IMR-90 (cell line): ENCODE results near the gene SIK3. TPM values are rescaled to one million over a fixed set of nuclear protein-coding genes. Genes with fewer than 3 reads are reported as not detected.
A peak's percentile ranks its signal among the peaks of the same experiment; 100 is the strongest.

Experiments
- ATAC-seq: fragments of 200-7000 bp; cut with Tn5 transposase; 2 replicates; pipeline ENCODE4 v1.9.1; 2020; ENCODE audit warnings: low read depth, mild to moderate bottlenecking, moderate library complexity
- BruUV-seq: library from RNA; stranded (reverse); fragments of 400-500 nt; replicated peaks from 2 replicates; lab custom pipeline; 2021; lab: Mats Ljungman, UMichigan
- CTCF ChIA-PET: fragments of 300-600 bp; formaldehyde crosslinking; extraction: SDS; loops from one replicate; lab custom pipeline; 2021; ENCODE audit warnings: antibody characterized with exemption; lab: Yijun Ruan, JAX
- POLR2A ChIA-PET: fragments of 300-600 bp; sonication (Branson Sonifier 250); formaldehyde crosslinking; loops from one replicate; lab custom pipeline; 2022; ENCODE audit warnings: antibody characterized with exemption; ENCODE audit not compliant: unreplicated experiment; lab: Charles Lee
- DNase-seq: peaks from one replicate; pipeline ENCODE4 v3.0.0; 2013
- H2AFZ ChIP-seq: replicated peaks from 2 replicates; pipeline ENCODE3; 2013; ENCODE audit warnings: low read length, mild to moderate bottlenecking; ENCODE audit not compliant: poor library complexity
- H2AK5ac ChIP-seq: 2 replicates; pipeline ENCODE4 v1.6.1; 2013; ENCODE audit warnings: low read depth, low read length, inconsistent platforms
- H2AK9ac ChIP-seq: replicated peaks from 2 replicates; pipeline ENCODE3; 2013; ENCODE audit warnings: mild to moderate bottlenecking, low read depth, low read length, moderate library complexity; ENCODE audit not compliant: poor library complexity
- H2BK120ac ChIP-seq: 2 replicates; pipeline ENCODE4 v1.6.1; 2013; ENCODE audit warnings: low read depth, low read length, inconsistent platforms
- H2BK15ac ChIP-seq: 3 replicates; pipeline ENCODE4 v1.6.1; 2013; ENCODE audit warnings: low read depth, low read length, inconsistent platforms
- H2BK20ac ChIP-seq: 2 replicates; pipeline ENCODE4 v1.6.1; 2013; ENCODE audit warnings: low read depth, mild to moderate bottlenecking, inconsistent platforms, low read length, moderate library complexity
- H2BK5ac ChIP-seq: 2 replicates; pipeline ENCODE4 v1.6.1; 2013; ENCODE audit warnings: mild to moderate bottlenecking, low read depth, low read length, inconsistent platforms; ENCODE audit not compliant: poor library complexity, severe bottlenecking
- H3K14ac ChIP-seq: replicated peaks from 2 replicates; pipeline ENCODE4 v1.6.1; 2013; ENCODE audit warnings: low read depth, low read length, inconsistent platforms
- H3K18ac ChIP-seq: 2 replicates; pipeline ENCODE4 v1.6.1; 2013; ENCODE audit warnings: low read depth, low read length, control low read depth
- H3K23ac ChIP-seq: 2 replicates; pipeline ENCODE4 v1.6.1; 2013; ENCODE audit warnings: low read depth, low read length, inconsistent platforms
- H3K27ac ChIP-seq: 2 replicates; pipeline ENCODE4 v1.5.1; 2013; ENCODE audit warnings: mild to moderate bottlenecking, control low read depth, low read length; ENCODE audit not compliant: insufficient read depth
- H3K27me3 ChIP-seq: 2 replicates; pipeline ENCODE4 v1.6.1; 2013; ENCODE audit warnings: low read length; ENCODE audit not compliant: control insufficient read depth, insufficient read depth
- H3K36me3 ChIP-seq: 2 replicates; pipeline ENCODE4 v1.6.1; 2013; ENCODE audit warnings: low read length, mixed read lengths; ENCODE audit not compliant: control insufficient read depth, insufficient read depth
- H3K4ac ChIP-seq: 2 replicates; pipeline ENCODE4 v1.6.1; 2013; ENCODE audit warnings: low read depth, low read length, inconsistent platforms
- H3K4me1 ChIP-seq: 2 replicates; pipeline ENCODE4 v1.6.1; 2013; ENCODE audit warnings: low read length, mixed read lengths; ENCODE audit not compliant: control insufficient read depth, insufficient read depth
- H3K4me2 ChIP-seq: 2 replicates; pipeline ENCODE4 v1.6.1; 2013; ENCODE audit warnings: low read depth, mild to moderate bottlenecking, control low read depth, low read length, moderate library complexity
- H3K4me3 ChIP-seq: 2 replicates; pipeline ENCODE4 v1.5.1; 2013; ENCODE audit warnings: low read depth, mild to moderate bottlenecking, control low read depth, low read length, moderate library complexity; ENCODE audit not compliant: insufficient read depth
- H3K56ac ChIP-seq: 2 replicates; pipeline ENCODE4 v1.6.1; 2013; ENCODE audit warnings: low read length, inconsistent platforms; ENCODE audit not compliant: insufficient read depth; ENCODE audit errors: extremely low read depth
- H3K79me1 ChIP-seq, 2 experiments: 2 replicates each; pipeline ENCODE4 v1.6.1; 2013; ENCODE audit warnings: low read length in 2 of 2, inconsistent platforms in 1 of 2, low read depth in 1 of 2
- H3K9ac ChIP-seq: 2 replicates; pipeline ENCODE4 v1.6.1; 2013; ENCODE audit warnings: low read depth, low read length, control low read depth
- H3K9me1 ChIP-seq: 2 replicates; pipeline ENCODE4 v1.6.1; 2013; ENCODE audit warnings: low read length, inconsistent platforms; ENCODE audit not compliant: insufficient read depth
- H3K9me3 ChIP-seq: 2 replicates; pipeline ENCODE4 v1.6.1; 2013; ENCODE audit warnings: low read length; ENCODE audit not compliant: control insufficient read depth, insufficient read depth
- H4K20me1 ChIP-seq: 2 replicates; pipeline ENCODE4 v1.6.1; 2013; ENCODE audit warnings: low read length, inconsistent platforms; ENCODE audit not compliant: insufficient read depth
- H4K5ac ChIP-seq: 2 replicates; pipeline ENCODE4 v1.6.1; 2013; ENCODE audit warnings: mild to moderate bottlenecking, low read depth, low read length, control low read depth
- H4K8ac ChIP-seq, 2 experiments: 2 replicates each; pipeline ENCODE4 v1.6.1; 2013; ENCODE audit warnings: low read depth in 2 of 2, low read length in 2 of 2, control low read depth in 1 of 2, inconsistent platforms in 1 of 2
- H4K91ac ChIP-seq: 2 replicates; pipeline ENCODE4 v1.6.1; 2013; ENCODE audit warnings: low read depth, low read length, inconsistent platforms; ENCODE audit not compliant: insufficient read depth
- BHLHE40 ChIP-seq: fragments of 150-350 bp; IDR thresholded peaks from 2 replicates; pipeline ENCODE4 v1.6.1; 2016; ENCODE audit warnings: mild to moderate bottlenecking, low read depth, low read length
- CEBPB ChIP-seq: IDR thresholded peaks from 2 replicates; pipeline ENCODE4 v1.6.1; 2012; ENCODE audit warnings: low read depth, low read length, improper control_type of control experiment
- MAFK ChIP-seq: IDR thresholded peaks from 2 replicates; pipeline ENCODE4 v1.6.1; 2012; ENCODE audit warnings: low read depth, low read length, improper control_type of control experiment
- NFE2L2 ChIP-seq: fragments of 150-350 bp; IDR thresholded peaks from 2 replicates; pipeline ENCODE4 v1.6.1; 2016; ENCODE audit warnings: low read depth, mild to moderate bottlenecking, low read length
- SMC3 ChIP-seq: fragments of 150-350 bp; IDR thresholded peaks from 2 replicates; pipeline ENCODE4 v1.6.1; 2016; ENCODE audit warnings: low read depth, mild to moderate bottlenecking, antibody characterized with exemption, low read length, moderate library complexity
- WGBS, 2 experiments: methylation state at CpG; one replicate each; pipeline versions ENCODE4 v1.1.5 to v1.1.7; 2013; ENCODE audit warnings: missing lambda C conversion rate in 2 of 2; ENCODE audit not compliant: insufficient read length in 1 of 2; ENCODE audit errors: extremely low coverage in 2 of 2; 5-methylcytosine and 5-hydroxymethylcytosine counted together
- dilution Hi-C: fragments of 300-500 bp; cut with HindIII; formaldehyde crosslinking; loops from one replicate; pipeline ENCODE4 v1.14.3; 2018; ENCODE audit warnings: low sequenced_read_pairs; ENCODE audit not compliant: unreplicated experiment
- in situ Hi-C: fragments of 300-500 bp; cut with MboI; formaldehyde crosslinking; loops from 3 replicates; pipeline ENCODE4 v1.14.3; 2019; ENCODE audit warnings: low sequenced_read_pairs, inconsistent platforms, mixed read lengths
- intact Hi-C: fragments of 100-400 bp; cut with micrococcal nuclease; formaldehyde crosslinking; loops from 2 replicates; pipeline ENCODE4 v1.10.0; 2022
- polyA plus RNA-seq, 3 experiments: library from polyadenylated mRNA; depleted of rRNA; stranded (reverse); fragments of >200 nt; gene quantifications; 2 replicates each; pipeline ENCODE4 v1.2.3, GENCODE V29; 2012; ENCODE audit warnings: low replicate concordance in 1 of 3
- total RNA-seq: library from RNA; depleted of rRNA; stranded (reverse); fragments of >200 nt; gene quantifications from 2 replicates; pipeline ENCODE4 v1.2.3, GENCODE V29; 2012

Gene SIK3
- total and polyA plus RNA-seq, 2 of the 4 experiments (the other 2 are of a cell fraction) = 8.2 to 9.1 TPM

DNA sequence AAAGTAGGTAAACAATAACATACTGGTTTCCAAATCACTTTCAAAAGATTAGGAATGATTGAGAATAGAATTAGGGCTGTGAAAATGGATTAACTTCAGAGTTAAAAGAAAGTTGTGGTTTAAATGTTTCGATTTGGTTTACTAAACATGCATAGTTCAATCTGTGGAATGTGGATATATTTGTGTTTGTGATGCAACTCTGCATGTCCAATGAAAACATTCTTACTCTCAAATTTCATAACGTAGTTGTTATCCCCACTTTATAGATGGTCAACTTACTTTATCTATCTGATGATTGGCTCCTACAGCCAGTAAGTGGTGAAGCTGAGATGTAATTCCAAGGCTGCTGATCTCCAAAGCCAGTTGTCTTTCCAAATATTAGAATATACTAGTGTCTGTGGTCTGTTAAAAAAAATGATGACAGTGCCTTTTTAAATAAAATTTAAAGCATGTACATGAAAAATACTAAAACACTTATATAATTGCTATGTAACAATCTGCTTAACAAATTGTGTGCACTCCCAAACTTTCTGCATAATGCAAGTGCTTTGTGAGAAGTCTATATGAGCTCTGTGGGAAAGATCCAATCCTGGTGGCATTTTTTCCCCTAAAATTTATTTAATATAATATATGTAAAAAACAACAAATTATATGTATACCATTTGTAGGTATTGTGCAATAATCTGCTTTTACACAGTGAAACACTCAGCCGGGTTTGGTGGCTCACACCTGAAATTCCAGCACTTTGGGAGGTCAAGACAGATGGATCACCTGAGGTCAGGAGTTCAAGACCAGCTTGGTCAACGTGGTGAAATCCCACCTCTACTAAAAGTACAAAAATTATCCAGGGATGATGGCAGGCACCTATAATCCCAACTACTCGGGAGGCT is 9.7 kb upstream of the SIK3 start:
- no TSS peak for BruUV-seq
- Histone ChIP-seq H3K4ac (no peak overlapping the region), H3K4me2 (no peak overlapping the region; the same call in 1 of the 2 replicates), H3K18ac (no peak overlapping the region), H2BK5ac (no peak overlapping the region), H2AK5ac (no peak overlapping the region), H3K56ac (no peak overlapping the region), H4K91ac (no peak overlapping the region), H2BK15ac (no peak overlapping the region), H2AFZ (no peak overlapping the region), H2AK9ac (no peak overlapping the region), H4K20me1 (no peaks in the 10 kb centered on the region), H4K8ac (no peak overlapping the region; a peak in 1 of 4 replicates), H3K14ac (no peak overlapping the region), H4K5ac (no peak overlapping the region), H3K9me1 (no peaks in the 10 kb centered on the region), H3K23ac (no peak overlapping the region), H3K9me3 (no peaks in the 10 kb centered on the region), H3K4me3 (no peak overlapping the region), H3K27ac (no peak overlapping the region), H3K27me3 (no peaks in the 10 kb centered on the region), H3K79me1 (no peaks in the 10 kb centered on the region), H2BK120ac (no peak overlapping the region), H3K36me3 (no peaks in the 10 kb centered on the region), H3K4me1 (peaks cover 1% of the 10 kb centered on the region; the same call in 1 of the 2 replicates), H3K9ac (no peak overlapping the region), H2BK20ac (no peak overlapping the region)
- intact Hi-C loops = loop anchor here (1.0 to 2.0 kb wide), 2 partner anchors 37 to 118 kb away; partner anchors contain the start of gene PAFAH1B2
- POLR2A ChIA-PET = no interaction called here
- dilution Hi-C loops = no loop called here
- CTCF ChIA-PET = interaction anchor here (0.8 to 1.4 kb wide), 3 partner anchors 227 to 317 kb away, joined by 3 read pairs; partner anchors contain the start of gene APOA5
- in situ Hi-C loops = no loop called here
- TF ChIP-seq BHLHE40 = no peak
- peak; percentile 88 for TF ChIP-seq MAFK
- TF ChIP-seq SMC3 = no peak
- no peak for TF ChIP-seq NFE2L2
- peak; percentile 88 for TF ChIP-seq CEBPB
- no CpG with 5 or more reads among the region's 5 CpGs for WGBS, 2 experiments
- DNase-seq (peak; percentile 68), ATAC-seq (peak; percentile 82)
